Activated T-cell treated with anti-CD3 and anti-CD28 coated beads for 1 hour (primary cell): ENCODE results near the gene KNDC1.

Experiments
- DNase-seq: peaks from one replicate; pipeline ENCODE4 v3.0.0-alpha.2; 2020; ENCODE audit warnings: low read depth

The KNDC1 gene

GRCh38 chr10:133191651-133192050 lies 31.6 kb downstream of the KNDC1 start:
- no peak for DNase-seq

- DNase-seq = no peak
Measured at GRCh38 chr10:133194151-133194550, 34.1 kb downstream of the KNDC1 start.

GRCh38 chr10:133195096-133195495 lies 35.1 kb downstream of the KNDC1 start:
- DNase-seq = no peak

GRCh38 chr10:133195611-133196010 lies 35.6 kb downstream of the KNDC1 start:
- no peak for DNase-seq

GRCh38 chr10:133196221-133196915 lies 36.3 kb downstream of the KNDC1 start:
- DNase-seq = no peak

GRCh38 chr10:133196936-133197758 lies 37.1 kb downstream of the KNDC1 start:
- DNase-seq = no peak

GRCh38 chr10:133197786-133198185 lies 37.8 kb downstream of the KNDC1 start:
- no peak for DNase-seq

- no peak for DNase-seq
Measured at GRCh38 chr10:133198206-133198605, 38.2 kb downstream of the KNDC1 start.

GRCh38 chr10:133198621-133199487 lies 38.8 kb downstream of the KNDC1 start:
- no peak for DNase-seq

GRCh38 chr10:133199488-133199885 lies 39.5 kb downstream of the KNDC1 start:
- DNase-seq = no peak

GRCh38 chr10:133199992-133200611 lies 40.1 kb downstream of the KNDC1 start:
- no peak for DNase-seq

- no peak for DNase-seq
Measured at GRCh38 chr10:133200621-133201031, 40.6 kb downstream of the KNDC1 start.

- no peak for DNase-seq
Measured at GRCh38 chr10:133201151-133201947, 41.3 kb downstream of the KNDC1 start.

- DNase-seq = no peak
Measured at GRCh38 chr10:133201948-133202725, 42.1 kb downstream of the KNDC1 start.

GRCh38 chr10:133202778-133203651 lies 43.0 kb downstream of the KNDC1 start:
- DNase-seq = no peak

GRCh38 chr10:133203652-133204195 lies 43.7 kb downstream of the KNDC1 start:
- DNase-seq = no peak

- no peak for DNase-seq
Measured at GRCh38 chr10:133204226-133205015, 44.4 kb downstream of the KNDC1 start.

GRCh38 chr10:133205146-133205545 lies 45.1 kb downstream of the KNDC1 start:
- no peak for DNase-seq
